PC-3 (cell line): Measurements from ENCODE around the gene FLYWCH1.

Experiments used
- CTCF ChIP-seq: fragments of 300-600 bp; sonication (generic); conservative IDR thresholded peaks from 2 replicates; pipeline ENCODE4 v1.5.1; 2017; ENCODE audit warnings: antibody characterized with exemption, low read depth, mild to moderate bottlenecking, low read length
- EZH2 ChIP-seq: fragments of 300-600 bp; sonication (generic); IDR thresholded peaks from one replicate; pipeline ENCODE4 v1.6.1; 2017; ENCODE audit warnings: antibody characterized with exemption, mild to moderate bottlenecking, low read length; ENCODE audit not compliant: unreplicated experiment
- EZH2phosphoT487 ChIP-seq: fragments of 300-600 bp; sonication (generic); IDR thresholded peaks from 2 replicates; pipeline ENCODE4 v1.6.1; 2018; ENCODE audit warnings: mild to moderate bottlenecking, antibody characterized with exemption, low read length, borderline replicate concordance

- TF ChIP-seq CTCF, result no peak
- TF ChIP-seq EZH2, result no peak
- no peak for TF ChIP-seq EZH2phosphoT487
These were observed 55.5 kb downstream of the FLYWCH1 start for GRCh38 chr16:2967211-2967631.
